DOHH2 (cell line): Measurements from ENCODE around the gene PROC.

Experiments used
- H3F3A ChIP-seq: fragments of 200-600 bp; sonication (generic), shearing (Covaris generic); 2 replicates; pipeline ENCODE4 v1.6.0; 2016; ENCODE audit warnings: antibody characterized with exemption, mild to moderate bottlenecking; ENCODE audit not compliant: control insufficient read depth, insufficient read depth
- H3K27ac ChIP-seq: fragments of 200-600 bp; sonication (generic); 2 replicates; pipeline ENCODE4 v1.5.1; 2014; ENCODE audit warnings: low read depth, mild to moderate bottlenecking, low read length, moderate library complexity
- H3K27me3 ChIP-seq: fragments of 200-600 bp; sonication (generic); 2 replicates; pipeline ENCODE4 v1.6.1; 2014; ENCODE audit warnings: mild to moderate bottlenecking, low read length, mixed read lengths; ENCODE audit not compliant: control insufficient read depth
- H3K36me3 ChIP-seq: fragments of 200-600 bp; sonication (generic); 2 replicates; pipeline ENCODE4 v1.6.1; 2014; ENCODE audit warnings: mild to moderate bottlenecking, low read length, moderate library complexity, mixed read lengths; ENCODE audit not compliant: control insufficient read depth
- H3K4me1 ChIP-seq: fragments of 200-600 bp; sonication (generic); 2 replicates; pipeline ENCODE4 v1.6.1; 2014; ENCODE audit warnings: mild to moderate bottlenecking, low read length, mixed read lengths; ENCODE audit not compliant: control insufficient read depth
- H3K4me2 ChIP-seq: fragments of 200-600 bp; sonication (generic); 2 replicates; pipeline ENCODE4 v1.6.0; 2014; ENCODE audit warnings: mild to moderate bottlenecking, low read length, moderate library complexity
- H3K4me3 ChIP-seq: fragments of 200-600 bp; sonication (generic); 2 replicates; pipeline ENCODE4 v1.5.1; 2014; ENCODE audit warnings: mild to moderate bottlenecking, low read length, mixed read lengths
- H3K79me2 ChIP-seq: fragments of 200-600 bp; sonication (generic); 2 replicates; pipeline ENCODE4 v1.6.1; 2014; ENCODE audit warnings: mild to moderate bottlenecking, low read length, mixed read lengths; ENCODE audit not compliant: control insufficient read depth
- H3K9me2 ChIP-seq: fragments of 200-600 bp; sonication (generic); replicated peaks from 2 replicates; pipeline ENCODE4 v1.6.1; 2014; ENCODE audit warnings: mild to moderate bottlenecking, low read length, mixed read lengths; ENCODE audit not compliant: control insufficient read depth
- H3K9me3 ChIP-seq: fragments of 200-600 bp; sonication (generic); 2 replicates; pipeline ENCODE4 v1.6.1; 2014; ENCODE audit warnings: antibody characterized with exemption, low read length, mixed read lengths; ENCODE audit not compliant: control insufficient read depth, insufficient read depth
- H4K20me1 ChIP-seq: fragments of 200-600 bp; sonication (generic); 2 replicates; pipeline ENCODE4 v1.6.0; 2014; ENCODE audit warnings: low read depth, mild to moderate bottlenecking, antibody characterized with exemption, low read length, moderate library complexity; ENCODE audit not compliant: control insufficient read depth, insufficient read depth
- EZH2phosphoT487 ChIP-seq: fragments of 200-600 bp; sonication (generic); IDR thresholded peaks from 2 replicates; pipeline ENCODE4 v1.6.1; 2017; ENCODE audit warnings: borderline replicate concordance, mild to moderate bottlenecking, antibody characterized with exemption, low read length, moderate library complexity, mixed read lengths
- TF ChIP-seq, protein P1 (sequence below): fragments of 200-600 bp; sonication (generic); IDR thresholded peaks from one replicate; pipeline ENCODE4 v1.5.1; 2014; ENCODE audit warnings: antibody characterized with exemption, mild to moderate bottlenecking, low read depth, low read length; ENCODE audit not compliant: poor library complexity, severe bottlenecking

The PROC gene

DNA sequence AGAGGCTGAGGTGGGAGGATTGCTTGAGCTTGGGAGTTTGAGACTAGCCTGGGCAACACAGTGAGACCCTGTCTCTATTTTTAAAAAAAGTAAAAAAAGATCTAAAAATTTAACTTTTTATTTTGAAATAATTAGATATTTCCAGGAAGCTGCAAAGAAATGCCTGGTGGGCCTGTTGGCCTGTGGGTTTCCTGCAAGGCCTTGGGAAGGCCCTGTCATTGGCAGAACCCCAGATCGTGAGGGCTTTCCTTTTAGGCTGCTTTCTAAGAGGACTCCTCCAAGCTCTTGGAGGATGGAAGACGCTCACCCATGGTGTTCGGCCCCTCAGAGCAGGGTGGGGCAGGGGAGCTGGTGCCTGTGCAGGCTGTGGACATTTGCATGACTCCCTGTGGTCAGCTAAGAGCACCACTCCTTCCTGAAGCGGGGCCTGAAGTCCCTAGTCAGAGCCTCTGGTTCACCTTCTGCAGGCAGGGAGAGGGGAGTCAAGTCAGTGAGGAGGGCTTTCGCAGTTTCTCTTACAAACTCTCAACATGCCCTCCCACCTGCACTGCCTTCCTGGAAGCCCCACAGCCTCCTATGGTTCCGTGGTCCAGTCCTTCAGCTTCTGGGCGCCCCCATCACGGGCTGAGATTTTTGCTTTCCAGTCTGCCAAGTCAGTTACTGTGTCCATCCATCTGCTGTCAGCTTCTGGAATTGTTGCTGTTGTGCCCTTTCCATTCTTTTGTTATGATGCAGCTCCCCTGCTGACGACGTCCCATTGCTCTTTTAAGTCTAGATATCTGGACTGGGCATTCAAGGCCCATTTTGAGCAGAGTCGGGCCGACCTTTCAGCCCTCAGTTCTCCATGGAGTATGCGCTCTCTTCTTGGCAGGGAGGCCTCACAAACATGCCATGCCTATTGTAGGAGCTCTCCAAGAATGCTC is 6.6 kb downstream of the PROC start:
- Histone ChIP-seq H3F3A (no peaks in the 10 kb centered on the region), H3K9me2 (no peaks in the 10 kb centered on the region), H3K4me1 (peaks cover 16% of the 10 kb centered on the region), H3K79me2 (no peaks in the 10 kb centered on the region), H3K9me3 (no peaks in the 10 kb centered on the region), H3K27ac (no peak overlapping the region), H3K4me3 (no peak overlapping the region), H4K20me1 (no peaks in the 10 kb centered on the region), H3K36me3 (no peaks in the 10 kb centered on the region), H3K4me2 (no peak overlapping the region), H3K27me3 (peaks cover 17% of the 10 kb centered on the region)
- TF ChIP-seq EZH2phosphoT487, result no peak
- TF ChIP-seq, protein P1, sequence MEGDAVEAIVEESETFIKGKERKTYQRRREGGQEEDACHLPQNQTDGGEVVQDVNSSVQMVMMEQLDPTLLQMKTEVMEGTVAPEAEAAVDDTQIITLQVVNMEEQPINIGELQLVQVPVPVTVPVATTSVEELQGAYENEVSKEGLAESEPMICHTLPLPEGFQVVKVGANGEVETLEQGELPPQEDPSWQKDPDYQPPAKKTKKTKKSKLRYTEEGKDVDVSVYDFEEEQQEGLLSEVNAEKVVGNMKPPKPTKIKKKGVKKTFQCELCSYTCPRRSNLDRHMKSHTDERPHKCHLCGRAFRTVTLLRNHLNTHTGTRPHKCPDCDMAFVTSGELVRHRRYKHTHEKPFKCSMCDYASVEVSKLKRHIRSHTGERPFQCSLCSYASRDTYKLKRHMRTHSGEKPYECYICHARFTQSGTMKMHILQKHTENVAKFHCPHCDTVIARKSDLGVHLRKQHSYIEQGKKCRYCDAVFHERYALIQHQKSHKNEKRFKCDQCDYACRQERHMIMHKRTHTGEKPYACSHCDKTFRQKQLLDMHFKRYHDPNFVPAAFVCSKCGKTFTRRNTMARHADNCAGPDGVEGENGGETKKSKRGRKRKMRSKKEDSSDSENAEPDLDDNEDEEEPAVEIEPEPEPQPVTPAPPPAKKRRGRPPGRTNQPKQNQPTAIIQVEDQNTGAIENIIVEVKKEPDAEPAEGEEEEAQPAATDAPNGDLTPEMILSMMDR, result no peak

DNA sequence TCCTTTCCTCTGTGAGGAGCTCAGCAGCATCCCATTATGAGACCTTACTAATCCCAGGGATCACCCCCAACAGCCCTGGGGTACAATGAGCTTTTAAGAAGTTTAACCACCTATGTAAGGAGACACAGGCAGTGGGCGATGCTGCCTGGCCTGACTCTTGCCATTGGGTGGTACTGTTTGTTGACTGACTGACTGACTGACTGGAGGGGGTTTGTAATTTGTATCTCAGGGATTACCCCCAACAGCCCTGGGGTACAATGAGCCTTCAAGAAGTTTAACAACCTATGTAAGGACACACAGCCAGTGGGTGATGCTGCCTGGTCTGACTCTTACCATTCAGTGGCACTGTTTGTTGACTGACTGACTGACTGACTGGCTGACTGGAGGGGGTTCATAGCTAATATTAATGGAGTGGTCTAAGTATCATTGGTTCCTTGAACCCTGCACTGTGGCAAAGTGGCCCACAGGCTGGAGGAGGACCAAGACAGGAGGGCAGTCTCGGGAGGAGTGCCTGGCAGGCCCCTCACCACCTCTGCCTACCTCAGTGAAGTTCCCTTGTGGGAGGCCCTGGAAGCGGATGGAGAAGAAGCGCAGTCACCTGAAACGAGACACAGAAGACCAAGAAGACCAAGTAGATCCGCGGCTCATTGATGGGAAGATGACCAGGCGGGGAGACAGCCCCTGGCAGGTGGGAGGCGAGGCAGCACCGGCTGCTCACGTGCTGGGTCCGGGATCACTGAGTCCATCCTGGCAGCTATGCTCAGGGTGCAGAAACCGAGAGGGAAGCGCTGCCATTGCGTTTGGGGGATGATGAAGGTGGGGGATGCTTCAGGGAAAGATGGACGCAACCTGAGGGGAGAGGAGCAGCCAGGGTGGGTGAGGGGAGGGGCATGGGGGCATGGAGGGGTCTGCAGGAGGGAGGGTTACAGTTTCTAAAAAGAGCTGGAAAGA is 7.6 kb downstream of the PROC start:
- Histone ChIP-seq H3K4me2 (no peak overlapping the region), H4K20me1 (no peaks in the 10 kb centered on the region), H3K9me2 (no peaks in the 10 kb centered on the region), H3K27me3 (peaks cover 17% of the 10 kb centered on the region), H3K79me2 (no peaks in the 10 kb centered on the region), H3K9me3 (no peaks in the 10 kb centered on the region), H3K4me1 (peaks cover 16% of the 10 kb centered on the region), H3K27ac (no peak overlapping the region), H3K4me3 (no peak overlapping the region), H3F3A (no peaks in the 10 kb centered on the region), H3K36me3 (no peaks in the 10 kb centered on the region)
- no peak for TF ChIP-seq EZH2phosphoT487
- TF ChIP-seq, protein P1, result no peak

DNA sequence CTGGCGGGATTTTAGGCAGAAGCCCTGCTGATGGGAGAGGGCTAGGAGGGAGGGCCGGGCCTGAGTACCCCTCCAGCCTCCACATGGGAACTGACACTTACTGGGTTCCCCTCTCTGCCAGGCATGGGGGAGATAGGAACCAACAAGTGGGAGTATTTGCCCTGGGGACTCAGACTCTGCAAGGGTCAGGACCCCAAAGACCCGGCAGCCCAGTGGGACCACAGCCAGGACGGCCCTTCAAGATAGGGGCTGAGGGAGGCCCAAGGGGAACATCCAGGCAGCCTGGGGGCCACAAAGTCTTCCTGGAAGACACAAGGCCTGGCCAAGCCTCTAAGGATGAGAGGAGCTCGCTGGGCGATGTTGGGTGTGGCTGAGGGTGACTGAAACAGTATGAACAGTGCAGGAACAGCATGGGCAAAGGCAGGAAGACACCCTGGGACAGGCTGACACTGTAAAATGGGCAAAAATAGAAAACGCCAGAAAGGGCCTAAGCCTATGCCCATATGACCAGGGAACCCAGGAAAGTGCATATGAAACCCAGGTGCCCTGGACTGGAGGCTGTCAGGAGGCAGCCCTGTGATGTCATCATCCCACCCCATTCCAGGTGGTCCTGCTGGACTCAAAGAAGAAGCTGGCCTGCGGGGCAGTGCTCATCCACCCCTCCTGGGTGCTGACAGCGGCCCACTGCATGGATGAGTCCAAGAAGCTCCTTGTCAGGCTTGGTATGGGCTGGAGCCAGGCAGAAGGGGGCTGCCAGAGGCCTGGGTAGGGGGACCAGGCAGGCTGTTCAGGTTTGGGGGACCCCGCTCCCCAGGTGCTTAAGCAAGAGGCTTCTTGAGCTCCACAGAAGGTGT is 8.5 kb downstream of the PROC start:
- H3K4me1 ChIP-seq, result peaks cover 16% of the 10 kb centered on the region
- no peaks in the 10 kb centered on the region for H3K36me3 ChIP-seq
- no peak overlapping the region for H3K4me2 ChIP-seq
- no peak overlapping the region for H3K4me3 ChIP-seq
- H3F3A ChIP-seq, result no peaks in the 10 kb centered on the region
- no peaks in the 10 kb centered on the region for H3K9me2 ChIP-seq
- H3K27ac ChIP-seq, result no peak overlapping the region
- TF ChIP-seq, protein P1, result no peak
- TF ChIP-seq EZH2phosphoT487, result no peak
- peaks cover 15% of the 10 kb centered on the region for H3K27me3 ChIP-seq
- no peaks in the 10 kb centered on the region for H3K9me3 ChIP-seq
- no peaks in the 10 kb centered on the region for H3K79me2 ChIP-seq
- no peaks in the 10 kb centered on the region for H4K20me1 ChIP-seq
